Mesodermal cell (in vitro differentiated cells): ENCODE data around the gene UGT1A9.
"Not testable (repeated sequence)": the region's sequence is repeated elsewhere in the genome, so short reads cannot be mapped to it uniquely, and the experiment has no call there.

Experiments
- H3K27ac ChIP-seq: 2 replicates; pipeline ENCODE4 v1.7.0; 2013; ENCODE audit warnings: mild to moderate bottlenecking, low read depth, low read length, moderate library complexity; ENCODE audit not compliant: severe bottlenecking
- H3K36me3 ChIP-seq: 2 replicates; pipeline ENCODE4 v1.7.1; 2013; ENCODE audit warnings: mild to moderate bottlenecking, low read length, moderate library complexity; ENCODE audit not compliant: control insufficient read depth, insufficient read depth
- H3K4me1 ChIP-seq: one replicate; pipeline ENCODE4 v1.7.1; 2013; ENCODE audit warnings: mild to moderate bottlenecking, low read length; ENCODE audit not compliant: insufficient read depth, control insufficient read depth, poor library complexity, severe bottlenecking
- H3K4me3 ChIP-seq: 2 replicates; pipeline ENCODE4 v1.7.0; 2013; ENCODE audit warnings: low read length, control low read depth, mild to moderate bottlenecking; ENCODE audit not compliant: insufficient read depth, poor library complexity, severe bottlenecking; ENCODE audit errors: extremely low read depth
- H3K9me3 ChIP-seq: 2 replicates; pipeline ENCODE4 v1.7.1; 2013; ENCODE audit warnings: mild to moderate bottlenecking, low read length, moderate library complexity; ENCODE audit not compliant: control insufficient read depth
- WGBS, 2 experiments: methylation state at CpG; one replicate each; pipeline ENCODE4 v1.1.5; 2013; ENCODE audit warnings: missing lambda C conversion rate in 2 of 2; ENCODE audit not compliant: insufficient coverage in 2 of 2; 5-methylcytosine and 5-hydroxymethylcytosine counted together

The UGT1A9 gene

GRCh38 chr2:233745073-233745755, 73.5 kb downstream of the UGT1A9 start:
- H3K27ac ChIP-seq: no peak overlapping the region
- no peaks in the 10 kb centered on the region for H3K9me3 ChIP-seq
- H3K4me3 ChIP-seq: no peak overlapping the region
- no peaks in the 10 kb centered on the region for H3K36me3 ChIP-seq
- 80 to 91% methylated on average over 2 of the region's 5 CpGs for WGBS, 2 experiments
- H3K4me1 ChIP-seq: no peaks in the 10 kb centered on the region

GRCh38 chr2:233745838-233746237, 74.1 kb downstream of the UGT1A9 start:
- not testable (repeated sequence) for H3K4me3 ChIP-seq, H3K36me3 ChIP-seq, H3K9me3 ChIP-seq, H3K27ac ChIP-seq, H3K4me1 ChIP-seq
- 69 to 80% methylated on average over 1 to 2 of the region's 2 CpGs for WGBS, 2 experiments

DNA sequence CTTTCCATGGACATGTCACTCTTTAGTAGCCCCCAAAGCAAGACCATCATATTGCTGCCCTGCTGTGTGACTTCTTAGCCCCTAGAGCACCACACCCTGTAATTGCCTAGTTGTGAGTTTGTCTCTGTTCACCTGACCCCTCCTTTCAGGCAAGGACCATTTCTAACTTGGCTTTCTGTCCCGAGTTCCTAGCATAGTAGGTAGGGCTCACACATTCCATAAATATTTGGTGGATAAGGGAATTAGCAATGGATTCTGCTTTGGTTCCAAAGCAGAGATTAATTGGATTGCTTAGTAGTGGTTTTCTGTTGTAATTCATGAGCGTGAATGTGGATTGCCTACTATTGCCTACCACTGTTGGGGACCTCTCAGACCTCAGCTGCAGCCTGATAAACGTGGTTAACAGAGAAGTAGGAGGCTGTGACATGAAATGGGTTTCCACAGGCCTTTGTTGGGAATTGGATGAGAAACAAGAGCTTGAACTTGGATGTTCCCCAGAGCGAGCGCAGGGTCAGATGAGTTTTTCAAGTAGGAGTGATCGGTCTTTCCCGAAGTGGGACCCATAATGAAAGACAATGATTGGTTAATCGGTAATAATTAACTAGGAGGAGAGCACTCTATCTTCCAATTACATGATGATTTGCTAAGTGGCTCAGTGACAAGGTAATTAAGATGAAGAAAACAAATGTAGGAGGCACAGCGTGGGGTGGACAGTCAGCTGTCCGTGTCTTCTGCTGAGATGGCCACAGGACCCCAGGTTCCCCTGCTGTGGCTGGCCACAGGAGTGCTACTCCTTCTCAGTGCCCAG, 75.0 kb downstream of the UGT1A9 start:
- Histone ChIP-seq H3K27ac (no peak overlapping the region), H3K36me3 (no peaks in the 10 kb centered on the region)
- 83 to 89% methylated on average over 9 of the region's 10 CpGs for WGBS, 2 experiments

GRCh38 chr2:233747283-233747544, 75.5 kb downstream of the UGT1A9 start:
- no peak overlapping the region for H3K27ac ChIP-seq
- H3K36me3 ChIP-seq: no peaks in the 10 kb centered on the region
- H3K9me3 ChIP-seq: peaks cover 15% of the 10 kb centered on the region
- no peaks in the 10 kb centered on the region for H3K4me1 ChIP-seq
- WGBS, 2 experiments: 96 to 100% methylated on average over 4 of the region's 6 CpGs
- H3K4me3 ChIP-seq: no peak overlapping the region

More for the DNA sequence above, 75.0 kb downstream of the UGT1A9 start:
- peaks cover 12% of the 10 kb centered on the region for H3K9me3 ChIP-seq
- no peak overlapping the region for H3K4me3 ChIP-seq
- no peaks in the 10 kb centered on the region for H3K4me1 ChIP-seq

- not testable (repeated sequence) for H3K27ac ChIP-seq, H3K4me3 ChIP-seq, H3K4me1 ChIP-seq, H3K36me3 ChIP-seq
- peaks cover 22% of the 10 kb centered on the region for H3K9me3 ChIP-seq
- 85 to 100% methylated on average over 1 to 2 of the region's 2 CpGs for WGBS, 2 experiments
Measured at GRCh38 chr2:233750689-233751088, 79.0 kb downstream of the UGT1A9 start.

- H3K27ac ChIP-seq, H3K4me1 ChIP-seq, H3K4me3 ChIP-seq, H3K36me3 ChIP-seq: not testable (repeated sequence)
- WGBS, 2 experiments: 83% methylated on average over 1 of the region's 2 CpGs; no CpG with 5 or more reads in 1 of the 2 experiments
- H3K9me3 ChIP-seq: peaks cover 22% of the 10 kb centered on the region
Measured at GRCh38 chr2:233751212-233752009, 79.7 kb downstream of the UGT1A9 start.

DNA sequence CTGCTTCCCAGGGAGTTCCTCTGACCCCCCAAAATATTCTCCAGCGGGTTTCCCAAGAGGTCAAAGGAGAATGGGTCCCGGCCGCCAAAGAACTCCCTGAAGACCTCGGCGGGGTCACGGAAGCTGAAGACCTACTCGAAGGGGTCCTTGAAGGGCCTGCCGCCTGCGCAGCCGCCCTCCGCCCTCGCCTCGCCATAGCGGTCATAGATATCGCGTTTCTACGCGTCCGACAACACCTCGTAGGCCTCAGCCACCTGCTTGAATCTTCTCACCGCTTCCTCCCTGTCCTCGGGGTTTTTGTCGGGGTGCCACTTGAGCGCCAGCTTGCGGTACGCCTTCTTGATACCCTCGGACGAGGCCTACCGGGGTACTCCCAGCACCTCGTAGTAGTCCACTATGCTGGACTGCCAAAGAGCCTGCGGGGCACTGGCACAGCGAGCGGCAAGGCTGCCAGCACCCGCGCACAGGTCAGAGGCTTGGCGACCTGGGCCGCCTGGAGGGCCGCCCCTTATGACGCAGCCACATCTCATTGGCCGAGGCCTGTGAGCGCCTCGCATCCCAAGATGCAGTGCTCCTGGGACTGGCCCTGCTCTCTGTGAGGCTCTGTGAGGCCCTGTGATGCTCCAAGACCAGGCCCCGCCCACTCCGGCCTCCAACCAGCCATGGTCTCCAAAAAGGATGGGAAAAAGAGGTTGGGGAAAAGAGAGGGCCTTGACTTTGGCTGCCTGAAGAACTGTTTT, 83.3 kb downstream of the UGT1A9 start:
- H3K4me3 ChIP-seq: no peak overlapping the region
- H3K36me3 ChIP-seq: no peaks in the 10 kb centered on the region
- peaks cover 22% of the 10 kb centered on the region for H3K9me3 ChIP-seq
- H3K4me1 ChIP-seq: peaks cover 3% of the 10 kb centered on the region
- no peak overlapping the region for H3K27ac ChIP-seq
- 93 to 94% methylated on average over 38 of the region's 44 CpGs for WGBS, 2 experiments

DNA sequence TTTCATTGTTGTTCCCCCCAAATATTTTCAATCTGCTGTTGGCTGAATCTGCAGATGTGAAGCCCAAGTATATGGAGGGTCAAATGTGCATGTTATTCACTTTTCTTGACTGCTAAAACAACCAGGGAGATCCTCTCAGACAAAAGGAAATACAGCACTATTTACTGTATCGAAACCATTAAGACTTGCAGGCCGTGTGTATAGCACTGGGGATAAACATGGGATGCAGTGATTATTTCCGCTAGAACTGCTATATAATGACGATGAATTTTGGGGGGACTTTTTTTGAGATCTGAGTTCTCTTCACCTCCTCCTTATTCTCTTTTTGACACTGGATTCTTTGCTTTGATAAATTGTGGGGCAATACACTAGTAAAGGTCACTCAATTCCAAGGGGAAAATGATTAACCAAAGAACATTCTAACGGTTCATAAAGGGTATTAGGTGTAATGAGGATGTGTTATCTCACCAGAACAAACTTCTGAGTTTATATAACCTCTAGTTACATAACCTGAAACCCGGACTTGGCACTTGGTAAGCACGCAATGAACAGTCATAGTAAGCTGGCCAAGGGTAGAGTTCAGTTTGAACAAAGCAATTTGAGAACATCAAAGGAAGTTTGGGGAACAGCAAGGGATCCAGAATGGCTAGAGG, 84.9 kb downstream of the UGT1A9 start:
- Histone ChIP-seq H3K9me3 (peaks cover 12% of the 10 kb centered on the region), H3K4me3 (no peak overlapping the region), H3K36me3 (no peaks in the 10 kb centered on the region), H3K4me1 (peaks cover 3% of the 10 kb centered on the region), H3K27ac (no peak overlapping the region)
- WGBS, 2 experiments: 60 to 89% methylated on average over 1 to 3 of the region's 7 CpGs

DNA sequence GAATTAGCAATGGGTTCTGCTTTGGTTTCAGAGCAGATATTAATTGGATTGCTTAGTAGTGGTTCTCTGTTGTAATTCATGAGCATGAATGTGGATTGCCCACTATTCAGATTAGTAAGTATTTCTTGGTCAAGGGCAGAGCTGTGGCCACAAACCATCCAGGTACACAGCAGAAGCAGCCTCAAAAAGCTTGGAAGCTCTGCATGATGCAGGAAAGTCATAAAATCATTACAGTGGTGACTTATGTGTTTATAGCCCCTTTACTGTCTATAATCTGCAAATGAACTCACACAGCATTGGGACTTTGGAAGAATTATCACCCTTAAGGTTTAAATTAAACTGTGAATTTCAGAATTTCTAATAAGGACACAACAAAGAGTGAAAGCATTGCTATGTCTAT, 86.4 kb downstream of the UGT1A9 start:
- no peak overlapping the region for H3K27ac ChIP-seq
- H3K36me3 ChIP-seq: no peaks in the 10 kb centered on the region
- H3K4me3 ChIP-seq: no peak overlapping the region
- H3K9me3 ChIP-seq: peaks cover 6% of the 10 kb centered on the region
- peaks cover 3% of the 10 kb centered on the region for H3K4me1 ChIP-seq

DNA sequence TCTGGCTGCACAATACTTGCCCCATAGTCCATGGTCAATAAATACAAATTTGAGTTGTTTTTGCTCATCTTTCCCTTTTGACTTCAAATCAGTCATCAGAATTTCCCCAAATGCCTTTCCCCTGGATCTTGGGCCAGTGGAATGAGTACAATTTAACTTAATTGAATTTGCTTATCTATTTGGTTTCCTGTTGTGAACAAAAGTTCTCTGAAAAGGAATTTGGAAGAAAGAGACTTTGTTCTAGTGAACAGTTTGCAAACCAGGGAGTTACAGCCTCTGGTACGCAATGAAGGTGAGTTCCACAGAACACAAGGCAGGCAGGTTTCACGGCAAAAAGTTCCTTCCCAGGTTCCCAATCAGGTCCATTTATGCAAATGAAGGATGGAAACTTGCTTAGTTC, 87.2 kb downstream of the UGT1A9 start:
- H3K27ac ChIP-seq: no peak overlapping the region
- no peak overlapping the region for H3K4me3 ChIP-seq
- 88 to 93% methylated on average over 2 of the region's 2 CpGs for WGBS, 2 experiments
- peaks cover 3% of the 10 kb centered on the region for H3K4me1 ChIP-seq
- H3K36me3 ChIP-seq: no peaks in the 10 kb centered on the region
- H3K9me3 ChIP-seq: peaks cover 6% of the 10 kb centered on the region
